Cardiac muscle cell (in vitro differentiated cells and primary cell): ENCODE measurements around the gene HTR3A. TPM values are rescaled to one million over a fixed set of nuclear protein-coding genes. Genes with fewer than 3 reads are reported as not detected.

Source experiments
- DNase-seq, 2 donors: peaks; one replicate each; pipeline versions ENCODE4 v3.0.0 to v3.0.0-alpha.2; 2010 to 2017; ENCODE audit warnings: low read depth in 1 of 2, low spot score in 1 of 2
- H3K27ac ChIP-seq: fragments of 200-600 bp; sonication (generic); 2 replicates; pipeline ENCODE4 v1.5.1; 2016
- H3K27me3 ChIP-seq: fragments of 200-600 bp; sonication (generic); 2 replicates; pipeline ENCODE4 v1.6.0; 2016; ENCODE audit warnings: control low read depth
- H3K36me3 ChIP-seq: fragments of 200-600 bp; sonication (generic); 2 replicates; pipeline ENCODE4 v1.5.1; 2016; ENCODE audit warnings: control low read depth
- H3K4me1 ChIP-seq: fragments of 200-600 bp; sonication (generic); 2 replicates; pipeline ENCODE4 v1.8.1; 2017; ENCODE audit warnings: low read depth, mild to moderate bottlenecking, mixed run types
- H3K4me3 ChIP-seq: fragments of 200-600 bp; sonication (generic); 2 replicates; pipeline ENCODE4 v1.5.1; 2016; ENCODE audit warnings: mild to moderate bottlenecking
- H3K9me3 ChIP-seq: fragments of 200-600 bp; sonication (generic); 2 replicates; pipeline ENCODE4 v1.5.1; 2017; ENCODE audit warnings: low read depth, mild to moderate bottlenecking, control low read depth
- CTCF ChIP-seq: IDR thresholded peaks from 2 replicates; pipeline ENCODE4 v1.5.1; 2012; ENCODE audit warnings: low read depth, mild to moderate bottlenecking, low read length
- polyA plus RNA-seq: library from polyadenylated mRNA; unstranded; fragments of >200 nt; fragmentation: Nextera tagmentation; extraction: Ambion mirVana; gene quantifications from 2 replicates; pipeline ENCODE4 v1.2.1, GENCODE V29; 2016
- total RNA-seq: library from RNA; depleted of rRNA; stranded (reverse); fragments of >200 nt; gene quantifications from 2 replicates; pipeline ENCODE4 v1.2.3, GENCODE V29; 2016

HTR3A gene
- total and polyA plus RNA-seq, 2 experiments from 2014 or later, result 0.24 TPM; not detected in 1

DNA sequence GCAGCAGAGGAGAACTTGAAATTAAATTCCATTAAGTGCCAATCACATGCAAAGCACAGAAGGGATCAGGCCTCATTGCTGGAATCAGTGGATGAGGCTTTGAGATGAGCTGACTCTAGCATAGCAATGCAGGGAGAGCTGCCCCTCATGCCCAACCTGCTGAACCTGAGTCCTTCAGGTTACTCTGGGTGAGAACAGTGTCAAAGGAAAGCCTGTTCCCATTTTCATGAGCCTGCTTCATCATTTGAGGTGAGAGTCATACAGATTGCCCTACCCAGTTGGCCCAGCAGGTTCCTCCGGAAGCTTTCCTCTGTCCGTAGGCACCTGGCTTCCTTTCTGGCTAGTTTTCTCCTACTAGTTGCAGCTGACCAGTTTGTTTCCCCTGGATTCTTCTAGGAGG, 58.7 kb downstream of the HTR3A start:
- Histone ChIP-seq H3K4me1 (no peaks in the 10 kb centered on the region), H3K27me3 (peaks cover 39% of the 10 kb centered on the region), H3K36me3 (no peaks in the 10 kb centered on the region), H3K27ac (no peak overlapping the region), H3K9me3 (no peaks in the 10 kb centered on the region), H3K4me3 (no peak overlapping the region)
- TF ChIP-seq CTCF, result no peak
- no peak for DNase-seq

DNA sequence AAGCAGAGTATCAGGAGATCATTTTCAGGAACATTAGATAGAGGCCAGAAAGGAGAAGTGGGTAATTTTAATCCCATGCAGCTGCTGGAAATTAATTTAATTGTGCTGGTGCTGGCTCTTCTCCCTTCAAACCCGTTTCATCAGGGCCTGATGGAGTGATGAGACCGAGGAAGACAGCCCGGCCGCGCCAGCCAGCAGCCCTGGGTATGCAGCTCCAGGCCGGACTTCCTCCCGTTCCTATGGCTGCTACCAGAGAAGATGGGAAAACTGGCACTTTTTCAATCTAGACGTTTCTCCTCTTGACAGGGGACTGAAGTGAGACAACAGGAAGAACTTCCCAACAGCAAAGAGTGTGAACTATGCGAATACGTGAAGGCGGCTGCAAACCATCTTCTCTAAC, 60.0 kb downstream of the HTR3A start:
- no peaks in the 10 kb centered on the region for H3K4me1 ChIP-seq
- H3K9me3 ChIP-seq, result no peaks in the 10 kb centered on the region
- H3K27me3 ChIP-seq, result peaks cover 26% of the 10 kb centered on the region
- no peak for DNase-seq
- no peak overlapping the region for H3K27ac ChIP-seq
- H3K36me3 ChIP-seq, result no peaks in the 10 kb centered on the region
- H3K4me3 ChIP-seq, result no peak overlapping the region
- no peak for TF ChIP-seq CTCF

DNA sequence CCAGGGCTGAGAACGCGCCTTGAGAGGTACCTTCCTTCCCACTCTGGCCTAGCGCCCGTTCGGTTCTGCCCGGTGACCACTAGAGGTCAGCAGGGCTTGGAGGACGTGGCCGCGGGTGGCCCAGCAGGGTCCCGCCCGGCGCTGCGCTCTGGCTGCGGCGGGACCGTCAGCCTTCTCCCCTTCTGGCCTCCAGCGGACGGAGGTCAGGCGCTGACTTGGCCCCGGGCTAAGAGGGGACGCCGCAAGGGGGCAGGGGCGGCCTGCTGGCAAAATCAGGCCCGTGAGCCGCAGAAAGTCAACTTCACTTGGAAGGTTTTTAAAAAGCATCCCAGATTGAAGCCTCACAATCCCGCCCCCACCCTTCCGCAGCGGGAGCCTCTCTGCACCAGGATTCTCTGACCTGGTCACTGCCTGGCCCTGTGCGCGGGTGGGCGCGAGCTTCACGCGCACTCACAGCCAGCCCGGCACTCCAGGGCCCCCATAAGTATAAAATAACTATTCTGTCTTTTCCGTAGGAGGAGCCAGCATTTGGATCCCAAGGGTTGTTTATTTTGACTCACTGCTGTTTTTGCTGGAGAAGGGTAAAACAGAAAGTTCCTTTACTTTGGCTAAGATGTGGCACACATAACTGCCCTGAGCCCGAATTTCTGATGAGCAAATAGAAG, 61.4 kb downstream of the HTR3A start:
- Histone ChIP-seq H3K27me3 (peaks cover 12% of the 10 kb centered on the region), H3K4me3 (no peak overlapping the region), H3K27ac (no peak overlapping the region), H3K4me1 (no peaks in the 10 kb centered on the region), H3K36me3 (no peaks in the 10 kb centered on the region), H3K9me3 (no peaks in the 10 kb centered on the region)
- DNase-seq, result peak; percentile 91 to 93
- TF ChIP-seq CTCF, result peak; percentile 84

- no peak for DNase-seq
- Histone ChIP-seq H3K27me3 (peaks cover 6% of the 10 kb centered on the region), H3K9me3 (no peaks in the 10 kb centered on the region), H3K27ac (no peak overlapping the region), H3K36me3 (no peaks in the 10 kb centered on the region), H3K4me3 (no peak overlapping the region), H3K4me1 (no peaks in the 10 kb centered on the region)
- TF ChIP-seq CTCF, result no peak
Observed at GRCh38 chr11:114036958-114037357, 62.0 kb downstream of the HTR3A start.

DNA sequence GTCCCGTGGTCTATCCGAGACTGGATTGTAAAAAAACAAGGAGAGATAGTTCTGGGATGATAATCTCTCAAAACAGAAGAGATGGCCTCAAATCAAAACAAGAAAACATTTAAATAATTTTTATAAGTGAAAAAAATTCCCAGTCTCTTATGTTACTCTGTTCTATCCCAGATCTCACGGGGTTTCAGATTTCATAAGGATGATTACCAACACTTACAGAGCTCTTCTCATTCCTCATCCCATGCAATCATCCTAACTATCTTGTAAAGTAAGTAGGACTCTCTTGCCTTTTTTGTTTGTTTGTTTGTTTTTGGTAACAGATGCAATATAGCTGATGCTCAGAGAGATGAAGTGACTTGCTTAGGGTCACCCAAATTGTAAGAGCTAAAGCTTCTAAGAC, 64.6 kb downstream of the HTR3A start:
- TF ChIP-seq CTCF, result no peak
- Histone ChIP-seq H3K4me1 (no peaks in the 10 kb centered on the region), H3K27me3 (peaks cover 3% of the 10 kb centered on the region), H3K36me3 (no peaks in the 10 kb centered on the region), H3K27ac (no peak overlapping the region), H3K9me3 (no peaks in the 10 kb centered on the region), H3K4me3 (no peak overlapping the region)
- no peak for DNase-seq

Other genes with a start within 250 kb of the HTR3A start
- gene ZW10, start 201.4 kb upstream of the HTR3A start, total RNA-seq, result 9.3 and 10.2 TPM in 2 replicates
- gene ZW10, start 201.4 kb upstream of the HTR3A start, polyA plus RNA-seq, result 13.4 and 14.7 TPM in 2 replicates
- not detected in 2 replicates for gene CLDN25, start 195.3 kb upstream of the HTR3A start, total RNA-seq
- not detected in 2 replicates for gene CLDN25, start 195.3 kb upstream of the HTR3A start, polyA plus RNA-seq
- 95.9 and 148 TPM in 2 replicates for gene USP28, start 99.5 kb upstream of the HTR3A start, total RNA-seq
- gene USP28, start 99.5 kb upstream of the HTR3A start, polyA plus RNA-seq, result 99.2 and 105 TPM in 2 replicates
- not detected in 2 replicates for gene HTR3B, start 70.3 kb upstream of the HTR3A start, total RNA-seq
- gene HTR3B, start 70.3 kb upstream of the HTR3A start, polyA plus RNA-seq, result not detected in 2 replicates
- 8.5 and 10.5 TPM in 2 replicates for gene ZBTB16, start 84.6 kb downstream of the HTR3A start, total RNA-seq
- 8.7 and 11.0 TPM in 2 replicates for gene ZBTB16, start 84.6 kb downstream of the HTR3A start, polyA plus RNA-seq